ENCODE data around the gene TNNI2.

DNA sequence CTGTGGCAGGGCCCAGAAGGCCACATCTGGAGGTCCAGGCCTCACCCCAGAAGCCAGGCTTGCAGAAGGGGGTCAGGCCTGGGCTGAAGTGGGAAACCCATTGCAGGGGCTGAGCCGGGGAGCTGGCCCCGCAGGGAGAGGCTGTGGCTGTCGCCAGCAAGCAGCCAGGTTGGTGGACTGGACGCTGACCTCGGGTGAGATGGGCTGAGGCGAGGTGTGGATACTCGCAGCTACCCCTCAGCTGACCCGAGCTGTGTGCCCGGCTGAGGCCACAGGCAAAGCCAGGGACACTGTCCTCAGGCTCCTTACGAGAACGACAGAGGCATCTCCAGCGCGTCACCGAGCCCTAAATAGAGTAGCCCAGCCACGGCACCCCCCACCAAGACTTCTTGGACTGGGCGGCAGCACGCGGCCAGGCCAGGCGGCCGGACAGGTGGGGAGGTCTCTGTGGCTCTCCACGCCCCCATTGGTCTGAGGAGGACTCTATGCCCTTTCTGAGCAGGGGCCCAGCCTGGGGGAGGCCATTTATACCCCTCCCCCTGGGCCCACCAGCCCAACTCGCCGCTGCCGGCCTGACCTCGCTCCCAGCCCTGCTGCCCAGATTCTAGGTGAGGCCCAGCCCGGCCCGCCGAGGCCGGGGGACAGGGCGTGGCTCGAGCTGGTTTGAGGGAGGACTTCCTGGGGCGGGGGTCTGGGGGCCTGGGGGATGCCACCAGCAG lies at the start of gene TNNI2:
- TF ChIP-seq, protein P1, sequence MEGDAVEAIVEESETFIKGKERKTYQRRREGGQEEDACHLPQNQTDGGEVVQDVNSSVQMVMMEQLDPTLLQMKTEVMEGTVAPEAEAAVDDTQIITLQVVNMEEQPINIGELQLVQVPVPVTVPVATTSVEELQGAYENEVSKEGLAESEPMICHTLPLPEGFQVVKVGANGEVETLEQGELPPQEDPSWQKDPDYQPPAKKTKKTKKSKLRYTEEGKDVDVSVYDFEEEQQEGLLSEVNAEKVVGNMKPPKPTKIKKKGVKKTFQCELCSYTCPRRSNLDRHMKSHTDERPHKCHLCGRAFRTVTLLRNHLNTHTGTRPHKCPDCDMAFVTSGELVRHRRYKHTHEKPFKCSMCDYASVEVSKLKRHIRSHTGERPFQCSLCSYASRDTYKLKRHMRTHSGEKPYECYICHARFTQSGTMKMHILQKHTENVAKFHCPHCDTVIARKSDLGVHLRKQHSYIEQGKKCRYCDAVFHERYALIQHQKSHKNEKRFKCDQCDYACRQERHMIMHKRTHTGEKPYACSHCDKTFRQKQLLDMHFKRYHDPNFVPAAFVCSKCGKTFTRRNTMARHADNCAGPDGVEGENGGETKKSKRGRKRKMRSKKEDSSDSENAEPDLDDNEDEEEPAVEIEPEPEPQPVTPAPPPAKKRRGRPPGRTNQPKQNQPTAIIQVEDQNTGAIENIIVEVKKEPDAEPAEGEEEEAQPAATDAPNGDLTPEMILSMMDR (IDR thresholded peaks at IDR 0.05), result no peak
- TF ChIP-seq POLR2A (IDR thresholded peaks at IDR 0.05), result no peak
- TF ChIP-seq POLR2AphosphoS5 (IDR thresholded peaks at IDR 0.05), result no peak

Data from gastroesophageal sphincter (tissue), 3 donors.